IPS-18a (cell line): Measurements from ENCODE around the gene SAMD11.
"Not testable (repeated sequence)": the region's sequence is repeated elsewhere in the genome, so short reads cannot be mapped to it uniquely, and the experiment has no call there.

Experiments used
- H3K27ac ChIP-seq: one replicate; pipeline ENCODE4 v1.5.1; 2013; ENCODE audit warnings: low read length
- H3K27me3 ChIP-seq: one replicate; pipeline ENCODE4 v1.6.1; 2013; ENCODE audit warnings: mild to moderate bottlenecking, low read length; ENCODE audit not compliant: control insufficient read depth, insufficient read depth
- H3K36me3 ChIP-seq: one replicate; pipeline ENCODE4 v1.6.1; 2013; ENCODE audit warnings: low read depth, low read length; ENCODE audit not compliant: control insufficient read depth
- H3K4me1 ChIP-seq: one replicate; pipeline ENCODE4 v1.6.1; 2013; ENCODE audit warnings: low read depth, low read length; ENCODE audit not compliant: control insufficient read depth
- H3K4me3 ChIP-seq: one replicate; pipeline ENCODE4 v1.5.1; 2013; ENCODE audit warnings: low read length
- H3K9ac ChIP-seq: one replicate; pipeline ENCODE4 v1.6.1; 2013; ENCODE audit warnings: mild to moderate bottlenecking, low read length, moderate library complexity
- H3K9me3 ChIP-seq: one replicate; pipeline ENCODE4 v1.6.1; 2013; ENCODE audit warnings: low read depth, low read length; ENCODE audit not compliant: control insufficient read depth

Gene SAMD11

GRCh38 chr1:973459-974292, 50.0 kb downstream of the SAMD11 start:
- Histone ChIP-seq H3K27ac (no peak overlapping the region), H3K27me3 (peaks cover 69% of the 10 kb centered on the region), H3K4me1 (no peaks in the 10 kb centered on the region), H3K4me3 (no peak overlapping the region), H3K9ac (no peak overlapping the region), H3K36me3 (no peaks in the 10 kb centered on the region), H3K9me3 (no peaks in the 10 kb centered on the region)

GRCh38 chr1:974293-974640, 50.5 kb downstream of the SAMD11 start:
- H3K4me3 ChIP-seq, result no peak overlapping the region
- no peak overlapping the region for H3K9ac ChIP-seq
- H3K4me1 ChIP-seq, result no peaks in the 10 kb centered on the region
- H3K27me3 ChIP-seq, result peaks cover 63% of the 10 kb centered on the region
- no peaks in the 10 kb centered on the region for H3K36me3 ChIP-seq
- H3K9me3 ChIP-seq, result no peaks in the 10 kb centered on the region
- H3K27ac ChIP-seq, result no peak overlapping the region

GRCh38 chr1:974687-975328, 51.1 kb downstream of the SAMD11 start:
- Histone ChIP-seq H3K9me3 (no peaks in the 10 kb centered on the region), H3K27ac (no peak overlapping the region), H3K9ac (no peak overlapping the region), H3K36me3 (no peaks in the 10 kb centered on the region), H3K27me3 (peaks cover 60% of the 10 kb centered on the region), H3K4me1 (no peaks in the 10 kb centered on the region), H3K4me3 (no peak overlapping the region)

- Histone ChIP-seq H3K27ac (no peak overlapping the region), H3K27me3 (peaks cover 58% of the 10 kb centered on the region), H3K4me3 (no peak overlapping the region), H3K9ac (no peak overlapping the region), H3K36me3 (no peaks in the 10 kb centered on the region), H3K4me1 (no peaks in the 10 kb centered on the region), H3K9me3 (no peaks in the 10 kb centered on the region)
Observed at GRCh38 chr1:975365-975764, 51.6 kb downstream of the SAMD11 start.

- no peak overlapping the region for H3K27ac ChIP-seq
- H3K4me1 ChIP-seq, result no peaks in the 10 kb centered on the region
- no peak overlapping the region for H3K4me3 ChIP-seq
- no peaks in the 10 kb centered on the region for H3K36me3 ChIP-seq
- H3K9me3 ChIP-seq, result no peaks in the 10 kb centered on the region
- H3K9ac ChIP-seq, result no peak overlapping the region
- H3K27me3 ChIP-seq, result peaks cover 53% of the 10 kb centered on the region
Observed at GRCh38 chr1:975896-976683, 52.4 kb downstream of the SAMD11 start.

- H3K9me3 ChIP-seq, H3K27ac ChIP-seq, H3K4me1 ChIP-seq, H3K4me3 ChIP-seq, H3K9ac ChIP-seq, H3K36me3 ChIP-seq: not testable (repeated sequence)
- H3K27me3 ChIP-seq, result peaks cover 50% of the 10 kb centered on the region
Observed at GRCh38 chr1:976791-977190, 53.1 kb downstream of the SAMD11 start.

- Histone ChIP-seq H3K4me3 (no peak overlapping the region), H3K27me3 (peaks cover 48% of the 10 kb centered on the region), H3K4me1 (no peaks in the 10 kb centered on the region)
Observed at GRCh38 chr1:978069-978834, 54.5 kb downstream of the SAMD11 start.

GRCh38 chr1:978835-979743, 55.4 kb downstream of the SAMD11 start:
- Histone ChIP-seq H3K9me3 (no peaks in the 10 kb centered on the region), H3K27me3 (peaks cover 49% of the 10 kb centered on the region), H3K9ac (no peak overlapping the region), H3K27ac (no peak overlapping the region), H3K36me3 (no peaks in the 10 kb centered on the region), H3K4me3 (no peak overlapping the region), H3K4me1 (no peaks in the 10 kb centered on the region)

More at GRCh38 chr1:978069-978834, 54.5 kb downstream of the SAMD11 start:
- no peak overlapping the region for H3K9ac ChIP-seq
- no peaks in the 10 kb centered on the region for H3K9me3 ChIP-seq
- H3K36me3 ChIP-seq, result no peaks in the 10 kb centered on the region
- no peak overlapping the region for H3K27ac ChIP-seq

GRCh38 chr1:979744-980072, 56.0 kb downstream of the SAMD11 start:
- Histone ChIP-seq H3K27me3 (peaks cover 45% of the 10 kb centered on the region), H3K27ac (no peak overlapping the region), H3K9ac (no peak overlapping the region), H3K36me3 (no peaks in the 10 kb centered on the region), H3K4me1 (no peaks in the 10 kb centered on the region), H3K9me3 (no peaks in the 10 kb centered on the region), H3K4me3 (no peak overlapping the region)

GRCh38 chr1:980137-980571, 56.4 kb downstream of the SAMD11 start:
- Histone ChIP-seq H3K27me3 (peaks cover 45% of the 10 kb centered on the region), H3K4me1 (no peaks in the 10 kb centered on the region), H3K4me3 (no peak overlapping the region), H3K9ac (no peak overlapping the region), H3K27ac (no peak overlapping the region), H3K36me3 (no peaks in the 10 kb centered on the region), H3K9me3 (no peaks in the 10 kb centered on the region)
